Fibroblast of lung (primary cell): ENCODE results near the gene ALDH3A1. TPM values are rescaled to one million over a fixed set of nuclear protein-coding genes. Genes with fewer than 3 reads are reported as not detected.

Experiments used
- DNase-seq, 2 donors: peaks; one replicate each; pipeline versions ENCODE4 v3.0.0 to v3.0.0-alpha.2; 2010; ENCODE audit warnings: low read depth in 2 of 2
- H2AFZ ChIP-seq: 2 replicates; pipeline ENCODE4 v1.5.1; 2012; ENCODE audit warnings: low read length, control low read depth, inconsistent platforms
- H3K27ac ChIP-seq: 2 replicates; pipeline ENCODE4 v1.5.1; 2011; ENCODE audit warnings: low read length, control low read depth; ENCODE audit not compliant: insufficient read depth
- H3K27me3 ChIP-seq: 2 replicates; pipeline ENCODE4 v1.5.1; 2011; ENCODE audit warnings: mild to moderate bottlenecking, low read length; ENCODE audit not compliant: control insufficient read depth, insufficient read depth
- H3K36me3 ChIP-seq: 2 replicates; pipeline ENCODE4 v1.5.1; 2011; ENCODE audit warnings: low read length; ENCODE audit not compliant: control insufficient read depth, insufficient read depth
- H3K4me1 ChIP-seq: 2 replicates; pipeline ENCODE4 v1.5.1; 2011; ENCODE audit warnings: low read length; ENCODE audit not compliant: control insufficient read depth, insufficient read depth; ENCODE audit errors: extremely low read depth
- H3K4me2 ChIP-seq: 2 replicates; pipeline ENCODE4 v1.5.1; 2011; ENCODE audit warnings: low read length, control low read depth; ENCODE audit not compliant: insufficient read depth; ENCODE audit errors: extremely low read depth
- H3K4me3 ChIP-seq, 4 experiments: fragments of 200-600 bp in 1 of 4; sonication (generic) in 1 of 4; replicated peaks in 1 of 4; 2 replicates each; pipeline ENCODE4 v1.5.1; 2011 to 2016; ENCODE audit warnings: low read length in 4 of 4, low read depth in 3 of 4, mild to moderate bottlenecking in 3 of 4, control low read depth in 2 of 4, inconsistent platforms in 1 of 4, mixed read lengths in 1 of 4; ENCODE audit not compliant: insufficient read depth in 1 of 4; ENCODE audit errors: control extremely low read depth in 1 of 4
- H3K79me2 ChIP-seq: 2 replicates; pipeline ENCODE4 v1.5.1; 2012; ENCODE audit warnings: mild to moderate bottlenecking, low read length, inconsistent platforms; ENCODE audit not compliant: control insufficient read depth, insufficient read depth
- H3K9ac ChIP-seq: 2 replicates; pipeline ENCODE4 v1.5.1; 2011; ENCODE audit warnings: mild to moderate bottlenecking, low read length, control low read depth; ENCODE audit not compliant: insufficient read depth
- H3K9me3 ChIP-seq: 2 replicates; pipeline ENCODE4 v1.5.1; 2012; ENCODE audit warnings: low read depth, low read length; ENCODE audit not compliant: control insufficient read depth, insufficient read depth
- H4K20me1 ChIP-seq: 2 replicates; pipeline ENCODE4 v1.5.1; 2011; ENCODE audit warnings: low read length; ENCODE audit not compliant: control insufficient read depth, insufficient read depth; ENCODE audit errors: extremely low read depth
- CTCF ChIP-seq, 2 donors: IDR thresholded peaks in 1 of 2; conservative IDR thresholded peaks in 1 of 2; 1 replicate in 1 of 2; 2 replicates in 1 of 2; pipeline ENCODE4 v1.5.1; 2011 to 2012; ENCODE audit warnings: low read length in 2 of 2, control low read depth in 1 of 2, inconsistent platforms in 1 of 2, low read depth in 1 of 2, mild to moderate bottlenecking in 1 of 2
- EZH2 ChIP-seq: IDR thresholded peaks from 2 replicates; pipeline ENCODE4 v1.5.1; 2012; ENCODE audit warnings: low read length, control low read depth, mild to moderate bottlenecking; ENCODE audit errors: missing control alignments
- polyA plus RNA-seq, 2 donors: library from polyadenylated mRNA; depleted of rRNA in 1 of 2; stranded (reverse) in 1 of 2; unstranded in 1 of 2; fragments of >200 nt; gene quantifications; 2 replicates each; pipeline ENCODE4 v1.2.1, GENCODE V29; 2011 to 2012; ENCODE audit warnings: missing spikeins in 1 of 2
- total RNA-seq: library from RNA; depleted of rRNA; stranded (reverse); fragments of >200 nt; gene quantifications from 2 replicates; pipeline ENCODE4 v1.2.1, GENCODE V29; 2014

Gene ALDH3A1
- total and polyA plus RNA-seq, 2 donors (not counting 1 experiment from before 2014, with no cell fraction given): 0.17 to 1.0 TPM

GRCh38 chr17:19787733-19788357 lies 39.7 kb upstream of the ALDH3A1 start:
- Histone ChIP-seq H3K4me1 (no peaks in the 10 kb centered on the region), H3K36me3 (no peaks in the 10 kb centered on the region), H3K9me3 (no peaks in the 10 kb centered on the region), H4K20me1 (no peaks in the 10 kb centered on the region), H3K4me3 (no peak overlapping the region), H3K27me3 (no peaks in the 10 kb centered on the region), H2AFZ (no peak overlapping the region), H3K79me2 (no peaks in the 10 kb centered on the region), H3K27ac (no peak overlapping the region), H3K4me2 (no peak overlapping the region), H3K9ac (no peak overlapping the region)
- TF ChIP-seq CTCF (conservative IDR thresholded peaks at IDR 0.05 in 1 of 2, IDR thresholded peaks at IDR 0.05 in 1 of 2; ENCODE audit: low read depth in 1 of 2, low read length in 2 of 2): no peak
- TF ChIP-seq EZH2: no peak
- DNase-seq: peak in 1 of 2 donors; percentile 12

- Histone ChIP-seq H3K9ac (no peak overlapping the region), H2AFZ (no peak overlapping the region), H3K9me3 (no peaks in the 10 kb centered on the region), H3K4me2 (no peak overlapping the region), H3K4me3 (no peak overlapping the region), H3K27me3 (no peaks in the 10 kb centered on the region), H3K4me1 (no peaks in the 10 kb centered on the region), H3K79me2 (no peaks in the 10 kb centered on the region), H3K27ac (no peak overlapping the region), H4K20me1 (no peaks in the 10 kb centered on the region), H3K36me3 (no peaks in the 10 kb centered on the region)
- DNase-seq: peak in 1 of 2 donors; percentile 12
- TF ChIP-seq EZH2 (no peak), CTCF (conservative IDR thresholded peaks at IDR 0.05 in 1 of 2, IDR thresholded peaks at IDR 0.05 in 1 of 2; ENCODE audit: low read depth in 1 of 2, low read length in 2 of 2) (peak in 1 of 2 donors; percentile 13)
These were observed 37.8 kb upstream of the ALDH3A1 start for GRCh38 chr17:19785854-19786253.

- H3K36me3 ChIP-seq: no peaks in the 10 kb centered on the region
- H2AFZ ChIP-seq: no peak overlapping the region
- no peak for TF ChIP-seq EZH2
- TF ChIP-seq CTCF (conservative IDR thresholded peaks at IDR 0.05 in 1 of 2, IDR thresholded peaks at IDR 0.05 in 1 of 2; ENCODE audit: low read depth in 1 of 2, low read length in 2 of 2): no peak
- no peak overlapping the region for H3K9ac ChIP-seq
- H3K27me3 ChIP-seq: no peaks in the 10 kb centered on the region
- no peak for DNase-seq
- H3K4me3 ChIP-seq: no peak overlapping the region
- H4K20me1 ChIP-seq: no peaks in the 10 kb centered on the region
- no peaks in the 10 kb centered on the region for H3K9me3 ChIP-seq
- no peaks in the 10 kb centered on the region for H3K4me1 ChIP-seq
- no peak overlapping the region for H3K4me2 ChIP-seq
- H3K27ac ChIP-seq: no peak overlapping the region
- no peaks in the 10 kb centered on the region for H3K79me2 ChIP-seq
These were observed 33.7 kb upstream of the ALDH3A1 start for GRCh38 chr17:19781488-19782458.
